Thyroid gland (tissue), 4 donors: ENCODE measurements around the gene FKBP15.
"Not testable (repeated sequence)": the region's sequence is repeated elsewhere in the genome, so short reads cannot be mapped to it uniquely, and the experiment has no call there.

ENCODE experiments used
- CTCF ChIP-seq, 6 experiments: fragments of 200-600 bp in 3 of 6; fragments of 450-650 bp in 3 of 6; sonication (generic) in 3 of 6; IDR thresholded peaks; one replicate each; pipeline ENCODE4 v1.5.1; 2016 to 2019; ENCODE audit warnings: antibody characterized with exemption in 6 of 6, mild to moderate bottlenecking in 2 of 6, inconsistent platforms in 1 of 6, moderate library complexity in 1 of 6
- POLR2A ChIP-seq, 2 donors: fragments of 450-650 bp; IDR thresholded peaks; one replicate each; pipeline ENCODE4 v1.6.1; 2017; ENCODE audit warnings: antibody characterized with exemption in 2 of 2, mild to moderate bottlenecking in 2 of 2, moderate library complexity in 1 of 2

DNA sequence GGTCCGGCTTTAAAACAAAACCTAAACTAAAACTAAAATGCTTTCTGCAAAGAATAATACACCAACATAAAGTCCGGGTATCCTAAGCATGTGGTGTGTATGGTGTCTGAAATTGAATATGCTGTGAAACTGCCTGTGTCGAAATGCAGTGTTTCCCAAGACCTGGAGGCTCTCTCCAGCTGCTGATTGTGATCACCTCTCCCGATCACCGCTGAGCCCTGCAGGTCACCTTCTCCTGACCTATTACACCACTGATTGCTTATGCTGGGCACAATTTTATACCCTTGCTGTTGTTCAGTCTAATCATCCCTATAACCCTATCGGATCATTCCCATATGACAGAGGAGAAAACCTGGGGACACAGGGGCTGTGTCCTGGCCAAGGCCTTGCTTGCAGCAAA, 102.2 kb downstream of the FKBP15 start:
- not testable (repeated sequence) for TF ChIP-seq CTCF, POLR2A (IDR thresholded peaks at IDR 0.05)
